GM12801 (cell line): ENCODE data around the gene SMCR8.

Experiments used
- CTCF ChIP-seq: IDR thresholded peaks from one replicate; pipeline ENCODE4 v1.5.1; 2011; ENCODE audit warnings: control low read depth; ENCODE audit not compliant: insufficient read length; ENCODE audit errors: extremely low read depth

SMCR8 gene

DNA sequence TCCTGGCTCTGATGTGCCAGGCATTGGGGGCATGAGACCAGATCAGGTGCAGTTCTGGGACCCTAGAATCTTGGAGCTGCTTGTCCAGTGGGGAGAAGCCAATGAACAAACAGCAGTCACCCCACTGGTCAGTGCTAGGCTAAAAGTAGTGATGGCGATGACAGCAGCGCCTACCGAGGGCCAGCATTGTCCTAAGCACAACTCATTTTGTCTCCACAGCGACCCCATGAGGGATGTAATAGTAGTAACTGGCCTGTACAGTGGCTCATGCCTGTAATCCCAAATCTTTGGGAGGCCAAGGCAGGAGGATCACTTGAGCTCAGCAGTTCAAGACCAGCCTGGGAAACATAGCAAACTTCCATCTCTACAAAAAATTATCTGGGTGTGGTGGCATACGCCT, 6.2 kb downstream of the SMCR8 start:
- TF ChIP-seq CTCF, result no peak

DNA sequence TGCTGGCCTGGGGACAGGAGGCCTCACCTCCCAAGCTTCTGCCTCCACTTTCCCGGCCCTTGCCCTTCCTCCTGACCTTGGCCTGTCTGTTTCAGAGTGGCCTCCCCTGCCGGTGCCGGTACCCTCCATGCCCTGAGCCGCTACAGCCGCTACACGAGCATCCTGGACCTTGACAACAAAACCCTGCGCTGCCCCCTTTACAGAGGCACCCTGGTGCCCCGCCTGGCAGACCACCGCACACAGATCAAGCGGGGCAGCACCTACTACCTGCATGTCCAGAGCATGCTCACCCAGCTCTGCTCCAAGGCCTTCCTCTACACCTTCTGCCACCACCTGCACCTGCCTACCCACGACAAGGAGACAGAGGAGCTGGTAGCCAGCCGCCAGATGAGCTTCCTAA, 7.4 kb downstream of the SMCR8 start:
- no peak for TF ChIP-seq CTCF

DNA sequence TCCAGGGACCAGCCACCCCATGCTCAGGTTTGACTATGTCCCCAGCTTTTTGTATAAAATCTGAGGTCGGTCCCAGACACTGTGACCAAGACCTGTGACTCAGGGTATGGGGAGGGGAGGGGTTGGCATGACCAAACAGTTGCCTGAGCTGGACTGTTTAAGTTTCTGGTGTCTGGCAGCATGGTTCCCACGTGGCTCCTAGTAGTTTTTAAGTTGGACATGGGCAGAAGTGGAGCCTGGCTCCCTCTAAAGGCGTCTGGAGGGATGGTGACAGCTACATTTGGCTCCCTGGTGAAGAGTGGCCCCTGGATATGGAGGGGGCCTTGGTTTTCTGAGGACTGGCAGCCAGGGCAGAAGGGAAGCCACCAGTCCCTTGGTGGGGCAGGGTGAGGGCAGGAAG, 7.9 kb downstream of the SMCR8 start:
- TF ChIP-seq CTCF, result no peak

DNA sequence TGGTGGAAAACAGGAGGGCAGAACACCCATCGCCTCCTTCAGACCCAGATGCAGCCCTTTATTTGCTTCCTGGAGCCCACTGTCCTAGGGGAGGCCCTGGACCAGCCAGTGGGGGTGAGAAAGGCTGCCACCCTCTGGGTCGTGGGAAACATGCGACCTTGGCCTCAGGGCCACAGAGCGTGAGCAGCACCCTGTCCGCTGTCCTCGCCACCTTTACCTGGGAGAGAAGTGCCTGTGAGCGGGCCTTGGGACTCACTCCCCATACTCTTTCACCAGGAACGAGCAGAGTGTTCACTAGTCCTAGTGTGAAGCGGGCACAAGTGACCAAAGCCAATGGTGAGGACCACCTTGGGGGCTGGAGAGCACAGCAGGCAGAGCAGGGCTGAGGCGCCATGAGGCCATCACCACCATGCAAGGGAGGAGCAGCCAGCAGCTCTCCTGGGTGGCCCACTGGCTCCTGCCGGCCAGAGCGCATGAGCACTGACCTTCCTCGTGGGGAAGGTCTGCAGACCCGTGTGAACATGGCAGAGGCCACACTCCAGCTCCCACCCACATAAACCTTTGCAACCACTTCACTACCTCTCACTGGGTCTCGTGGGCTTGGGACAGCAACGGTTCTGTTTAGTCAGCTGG, 8.5 kb downstream of the SMCR8 start:
- TF ChIP-seq CTCF, result no peak

GRCh38 chr17:18324140-18325050, 9.3 kb downstream of the SMCR8 start:
- TF ChIP-seq CTCF, result no peak

GRCh38 chr17:18326039-18326438, 10.9 kb downstream of the SMCR8 start:
- no peak for TF ChIP-seq CTCF

GRCh38 chr17:18326572-18326971, 11.5 kb downstream of the SMCR8 start:
- no peak for TF ChIP-seq CTCF
